ENCODE data around the gene SDSL.

DNA sequence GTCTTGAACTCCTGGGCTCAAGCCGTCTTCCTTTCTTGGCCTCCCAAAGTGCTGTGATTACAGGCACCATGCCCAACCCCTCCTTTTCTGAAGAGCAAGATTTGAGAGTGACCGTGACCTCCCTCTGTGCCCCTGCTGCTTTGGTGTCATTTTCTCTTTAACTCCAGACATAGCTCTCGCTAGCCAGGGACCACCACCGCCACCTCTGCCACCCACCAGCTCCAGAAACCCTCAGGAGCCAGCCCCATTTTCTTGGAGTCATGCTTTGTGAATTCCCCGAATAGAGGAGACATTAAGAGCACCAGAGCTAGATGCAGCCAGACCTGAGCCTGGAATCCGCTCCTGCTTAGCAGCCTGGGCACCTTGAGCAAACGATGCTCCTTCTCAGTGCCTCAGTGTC, 18.2 kb downstream of the SDSL start:
- TF ChIP-seq, protein P1, sequence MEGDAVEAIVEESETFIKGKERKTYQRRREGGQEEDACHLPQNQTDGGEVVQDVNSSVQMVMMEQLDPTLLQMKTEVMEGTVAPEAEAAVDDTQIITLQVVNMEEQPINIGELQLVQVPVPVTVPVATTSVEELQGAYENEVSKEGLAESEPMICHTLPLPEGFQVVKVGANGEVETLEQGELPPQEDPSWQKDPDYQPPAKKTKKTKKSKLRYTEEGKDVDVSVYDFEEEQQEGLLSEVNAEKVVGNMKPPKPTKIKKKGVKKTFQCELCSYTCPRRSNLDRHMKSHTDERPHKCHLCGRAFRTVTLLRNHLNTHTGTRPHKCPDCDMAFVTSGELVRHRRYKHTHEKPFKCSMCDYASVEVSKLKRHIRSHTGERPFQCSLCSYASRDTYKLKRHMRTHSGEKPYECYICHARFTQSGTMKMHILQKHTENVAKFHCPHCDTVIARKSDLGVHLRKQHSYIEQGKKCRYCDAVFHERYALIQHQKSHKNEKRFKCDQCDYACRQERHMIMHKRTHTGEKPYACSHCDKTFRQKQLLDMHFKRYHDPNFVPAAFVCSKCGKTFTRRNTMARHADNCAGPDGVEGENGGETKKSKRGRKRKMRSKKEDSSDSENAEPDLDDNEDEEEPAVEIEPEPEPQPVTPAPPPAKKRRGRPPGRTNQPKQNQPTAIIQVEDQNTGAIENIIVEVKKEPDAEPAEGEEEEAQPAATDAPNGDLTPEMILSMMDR (IDR thresholded peaks at IDR 0.05) = no peak
- TF ChIP-seq POLR2A (IDR thresholded peaks at IDR 0.05) = no peak

All from body of pancreas (tissue), 4 donors.